NCI-H82 treated with DMSO at 0.1 percent for 48 hours (cell line): ENCODE data around the gene APOB.
"Not testable (repeated sequence)": the region's sequence is repeated elsewhere in the genome, so short reads cannot be mapped to it uniquely, and the experiment has no call there.

ENCODE experiments used
- DNase-seq: peaks from one replicate; lab custom pipeline; 2025; ENCODE audit not compliant: unreplicated experiment; lab: John Stamatoyannopoulos, UW

The APOB gene

GRCh38 chr2:21034156-21034971 lies 9.5 kb downstream of the APOB start:
- no peak for DNase-seq

- no peak for DNase-seq
Measured at GRCh38 chr2:21033237-21034155, 10.4 kb downstream of the APOB start.

- DNase-seq, result no peak
Measured at GRCh38 chr2:21032338-21033236, 11.3 kb downstream of the APOB start.

- DNase-seq, result no peak
Measured at GRCh38 chr2:21030983-21031968, 12.6 kb downstream of the APOB start.

- DNase-seq, result no peak
Measured at GRCh38 chr2:21029519-21029918, 14.4 kb downstream of the APOB start.

- not testable (repeated sequence) for DNase-seq
Measured at GRCh38 chr2:21028951-21029350, 14.9 kb downstream of the APOB start.

GRCh38 chr2:21028021-21028947 lies 15.6 kb downstream of the APOB start:
- no peak for DNase-seq

GRCh38 chr2:21026479-21027282 lies 17.2 kb downstream of the APOB start:
- DNase-seq, result no peak

GRCh38 chr2:21025690-21026478 lies 18.0 kb downstream of the APOB start:
- DNase-seq, result no peak

GRCh38 chr2:21024722-21025389 lies 19.0 kb downstream of the APOB start:
- DNase-seq, result no peak

- no peak for DNase-seq
Measured at GRCh38 chr2:21024198-21024597, 19.7 kb downstream of the APOB start.

- no peak for DNase-seq
Measured at GRCh38 chr2:21023419-21024181, 20.3 kb downstream of the APOB start.

GRCh38 chr2:21022792-21023367 lies 21.0 kb downstream of the APOB start:
- DNase-seq, result no peak

- no peak for DNase-seq
Measured at GRCh38 chr2:21021430-21021829, 22.4 kb downstream of the APOB start.

- no peak for DNase-seq
Measured at GRCh38 chr2:21020668-21021288, 23.1 kb downstream of the APOB start.
